A673 (cell line): Measurements from ENCODE around the gene CCL28.

Experiments
- EZH2 ChIP-seq: fragments of 200-600 bp; sonication (generic); IDR thresholded peaks from 2 replicates; pipeline ENCODE4 v1.6.1; 2017; ENCODE audit warnings: borderline replicate concordance, low read depth, mild to moderate bottlenecking, mixed read lengths, antibody characterized with exemption, low read length; ENCODE audit not compliant: poor library complexity, severe bottlenecking
- TF ChIP-seq, protein P1 (sequence below): fragments of 300-800, 200-600 bp; sonication (generic); conservative IDR thresholded peaks from 2 replicates; pipeline ENCODE4 v1.5.1; 2017; ENCODE audit warnings: low read depth, mild to moderate bottlenecking, antibody characterized with exemption, low read length, moderate library complexity, mixed read lengths

DNA sequence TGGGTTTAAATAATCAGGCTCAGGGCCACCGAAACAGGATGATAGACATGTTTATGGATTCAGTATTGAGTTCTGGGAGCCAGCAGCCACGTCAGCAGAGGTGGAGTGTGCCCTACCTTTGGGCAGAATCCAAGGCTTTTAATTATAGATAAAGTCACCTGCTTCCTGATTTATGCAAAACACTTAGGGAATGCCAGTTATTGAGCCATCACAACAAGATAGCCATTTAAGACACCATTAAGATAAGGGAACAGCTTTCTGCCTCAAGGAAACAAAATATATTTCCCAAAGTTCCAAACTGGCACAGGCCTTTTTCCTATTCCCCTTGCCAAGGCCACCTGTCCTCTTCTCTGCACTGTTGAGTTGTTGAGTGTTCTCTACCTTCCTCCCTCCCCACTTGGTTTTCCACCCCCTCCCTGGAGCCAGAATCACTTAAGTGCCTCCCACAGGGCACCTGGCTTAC lies 2.4 kb downstream of the CCL28 start:
- TF ChIP-seq, protein P1, sequence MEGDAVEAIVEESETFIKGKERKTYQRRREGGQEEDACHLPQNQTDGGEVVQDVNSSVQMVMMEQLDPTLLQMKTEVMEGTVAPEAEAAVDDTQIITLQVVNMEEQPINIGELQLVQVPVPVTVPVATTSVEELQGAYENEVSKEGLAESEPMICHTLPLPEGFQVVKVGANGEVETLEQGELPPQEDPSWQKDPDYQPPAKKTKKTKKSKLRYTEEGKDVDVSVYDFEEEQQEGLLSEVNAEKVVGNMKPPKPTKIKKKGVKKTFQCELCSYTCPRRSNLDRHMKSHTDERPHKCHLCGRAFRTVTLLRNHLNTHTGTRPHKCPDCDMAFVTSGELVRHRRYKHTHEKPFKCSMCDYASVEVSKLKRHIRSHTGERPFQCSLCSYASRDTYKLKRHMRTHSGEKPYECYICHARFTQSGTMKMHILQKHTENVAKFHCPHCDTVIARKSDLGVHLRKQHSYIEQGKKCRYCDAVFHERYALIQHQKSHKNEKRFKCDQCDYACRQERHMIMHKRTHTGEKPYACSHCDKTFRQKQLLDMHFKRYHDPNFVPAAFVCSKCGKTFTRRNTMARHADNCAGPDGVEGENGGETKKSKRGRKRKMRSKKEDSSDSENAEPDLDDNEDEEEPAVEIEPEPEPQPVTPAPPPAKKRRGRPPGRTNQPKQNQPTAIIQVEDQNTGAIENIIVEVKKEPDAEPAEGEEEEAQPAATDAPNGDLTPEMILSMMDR, result no peak
- no peak for TF ChIP-seq EZH2
